ENCODE measurements around the gene SLC35F4.

- no peak for TF ChIP-seq TAF1 (IDR thresholded peaks at IDR 0.05; ENCODE audit: borderline replicate concordance, insufficient read depth, low read length)
- TF ChIP-seq, protein P1, sequence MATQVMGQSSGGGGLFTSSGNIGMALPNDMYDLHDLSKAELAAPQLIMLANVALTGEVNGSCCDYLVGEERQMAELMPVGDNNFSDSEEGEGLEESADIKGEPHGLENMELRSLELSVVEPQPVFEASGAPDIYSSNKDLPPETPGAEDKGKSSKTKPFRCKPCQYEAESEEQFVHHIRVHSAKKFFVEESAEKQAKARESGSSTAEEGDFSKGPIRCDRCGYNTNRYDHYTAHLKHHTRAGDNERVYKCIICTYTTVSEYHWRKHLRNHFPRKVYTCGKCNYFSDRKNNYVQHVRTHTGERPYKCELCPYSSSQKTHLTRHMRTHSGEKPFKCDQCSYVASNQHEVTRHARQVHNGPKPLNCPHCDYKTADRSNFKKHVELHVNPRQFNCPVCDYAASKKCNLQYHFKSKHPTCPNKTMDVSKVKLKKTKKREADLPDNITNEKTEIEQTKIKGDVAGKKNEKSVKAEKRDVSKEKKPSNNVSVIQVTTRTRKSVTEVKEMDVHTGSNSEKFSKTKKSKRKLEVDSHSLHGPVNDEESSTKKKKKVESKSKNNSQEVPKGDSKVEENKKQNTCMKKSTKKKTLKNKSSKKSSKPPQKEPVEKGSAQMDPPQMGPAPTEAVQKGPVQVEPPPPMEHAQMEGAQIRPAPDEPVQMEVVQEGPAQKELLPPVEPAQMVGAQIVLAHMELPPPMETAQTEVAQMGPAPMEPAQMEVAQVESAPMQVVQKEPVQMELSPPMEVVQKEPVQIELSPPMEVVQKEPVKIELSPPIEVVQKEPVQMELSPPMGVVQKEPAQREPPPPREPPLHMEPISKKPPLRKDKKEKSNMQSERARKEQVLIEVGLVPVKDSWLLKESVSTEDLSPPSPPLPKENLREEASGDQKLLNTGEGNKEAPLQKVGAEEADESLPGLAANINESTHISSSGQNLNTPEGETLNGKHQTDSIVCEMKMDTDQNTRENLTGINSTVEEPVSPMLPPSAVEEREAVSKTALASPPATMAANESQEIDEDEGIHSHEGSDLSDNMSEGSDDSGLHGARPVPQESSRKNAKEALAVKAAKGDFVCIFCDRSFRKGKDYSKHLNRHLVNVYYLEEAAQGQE (IDR thresholded peaks at IDR 0.05; ENCODE audit: insufficient read depth in 1 of 2, low read depth in 2 of 2, low read length in 2 of 2) = no peak
- TF ChIP-seq POLR2AphosphoS5 (IDR thresholded peaks at IDR 0.05; ENCODE audit: low read depth, low read length) = no peak
- no peak for TF ChIP-seq FOXP2 (optimal IDR thresholded peaks at IDR 0.05; ENCODE audit: borderline replicate concordance, extremely low read depth, extremely low read length, insufficient read depth)
- no peak for TF ChIP-seq SIN3A (IDR thresholded peaks at IDR 0.05; ENCODE audit: borderline replicate concordance, insufficient read depth, low read length)
Measured at GRCh38 chr14:57866199-57866705, 360 bp upstream of the SLC35F4 start.

All from PFSK-1 (cell line).